Stimulated activated CD4-positive, alpha-beta T cell treated with anti-CD3 and anti-CD28 coated beads, Interleukin-4, amount 100 ng/mL, for 1 hour (primary cell): ENCODE results near the gene SRD5A3.

Experiments used
- DNase-seq: peaks from one replicate; pipeline ENCODE4 v3.0.0-alpha.2; 2020

The SRD5A3 gene

DNA sequence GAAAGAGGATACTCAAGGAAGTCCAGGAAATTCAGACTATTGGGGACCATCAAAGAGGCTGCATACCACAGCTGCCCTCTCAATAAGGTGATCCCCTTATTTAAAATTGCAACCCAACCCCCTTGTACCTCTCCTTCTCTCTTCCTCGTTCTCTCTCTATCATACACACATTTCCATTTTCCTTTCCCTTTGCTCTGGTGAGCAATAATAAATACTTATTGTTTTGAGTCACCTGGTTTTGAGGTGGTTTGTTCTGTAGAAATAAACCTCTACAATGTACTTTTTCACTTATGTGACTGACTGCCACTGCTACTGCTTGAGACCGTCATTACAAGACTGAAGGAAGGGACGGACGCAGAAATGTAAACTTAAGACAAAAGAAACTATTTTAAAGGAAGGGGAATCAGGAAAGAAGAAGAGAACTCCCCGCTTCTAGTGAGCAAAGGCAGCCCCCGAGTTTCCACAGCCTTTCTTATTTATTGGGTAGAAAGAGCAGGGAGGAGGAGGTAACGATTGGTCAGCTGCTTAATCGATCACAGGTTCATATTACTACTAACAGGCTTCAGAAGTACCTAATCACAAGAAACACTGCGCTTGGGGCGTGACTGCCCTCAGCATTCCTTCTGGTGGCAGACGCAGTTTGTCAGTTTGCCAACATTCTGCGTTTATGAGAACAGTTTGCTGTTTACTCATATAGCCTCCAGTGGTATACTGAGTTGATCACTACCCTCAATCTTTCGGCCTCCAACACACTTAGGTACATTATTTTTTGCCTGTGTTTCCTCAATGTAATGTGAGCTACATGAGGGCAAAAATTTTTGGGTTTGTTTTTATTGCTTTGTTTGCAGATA, 32.8 kb downstream of the SRD5A3 start:
- no peak for DNase-seq

- DNase-seq, result no peak
These were observed 34.5 kb downstream of the SRD5A3 start for GRCh38 chr4:55380576-55380975.

DNA sequence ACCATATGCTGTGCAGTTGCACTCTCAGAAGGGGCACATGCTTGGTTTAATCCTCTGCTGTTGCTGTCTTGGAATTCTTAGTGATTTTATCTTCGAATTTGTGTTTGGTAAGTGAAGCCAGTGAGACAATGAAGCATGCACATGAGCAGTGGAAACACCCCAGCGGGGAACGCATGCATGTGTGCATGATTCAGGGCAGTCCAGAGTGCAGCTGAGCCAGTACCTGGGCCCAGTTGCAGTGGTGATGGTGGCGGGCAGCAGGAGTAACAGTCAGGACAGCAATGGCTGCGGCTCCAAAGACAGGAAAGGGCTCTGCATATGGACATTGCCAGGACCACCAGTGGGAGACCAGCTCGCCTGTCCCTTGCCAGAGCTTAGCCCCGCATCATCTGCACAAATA, 35.5 kb downstream of the SRD5A3 start:
- DNase-seq, result no peak

DNA sequence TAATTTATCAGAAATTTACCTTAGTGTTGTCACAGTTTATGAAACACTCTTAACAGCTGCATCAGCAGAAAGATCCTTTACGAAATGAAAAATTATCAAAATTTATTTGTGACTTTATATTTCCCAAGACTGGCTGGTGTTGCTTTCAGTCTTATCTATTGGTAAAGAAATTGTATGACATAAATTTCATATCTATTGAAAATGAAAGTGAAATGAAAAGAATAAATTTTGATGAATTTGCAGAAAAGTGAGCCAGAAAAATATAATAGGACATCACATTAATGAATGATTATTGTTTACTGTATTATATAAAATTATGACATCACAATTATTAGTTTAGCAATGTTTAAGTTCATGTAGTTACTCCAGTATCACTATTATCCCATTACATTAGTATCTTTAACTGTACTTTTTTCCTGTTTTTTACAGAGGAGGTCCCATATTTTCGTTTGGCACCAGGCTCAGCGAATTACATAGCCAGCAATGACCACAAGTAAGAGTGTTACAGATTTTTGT, 36.5 kb downstream of the SRD5A3 start:
- no peak for DNase-seq

- no peak for DNase-seq
These were observed 39.2 kb downstream of the SRD5A3 start for GRCh38 chr4:55385201-55385649.

- DNase-seq, result no peak
These were observed 40.0 kb downstream of the SRD5A3 start for GRCh38 chr4:55386073-55386472.

DNA sequence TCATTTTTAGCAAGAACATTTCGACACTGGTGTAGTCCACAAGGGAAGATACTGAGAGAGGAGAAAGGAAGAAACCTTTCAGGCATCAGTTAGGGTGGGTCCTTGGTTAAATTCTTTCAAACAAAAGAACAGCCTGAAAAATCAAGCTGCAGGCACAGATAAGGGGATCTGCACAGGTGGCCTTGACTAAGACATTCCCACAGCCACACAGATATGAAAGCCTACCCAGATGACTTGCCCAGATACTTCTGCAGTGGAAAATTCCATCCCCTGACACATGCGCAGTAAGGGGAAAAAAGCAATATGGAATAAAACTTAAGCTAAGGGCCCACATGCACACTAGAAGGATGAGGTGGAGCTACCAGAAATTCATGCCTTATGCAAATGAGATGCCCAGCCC, 40.8 kb downstream of the SRD5A3 start:
- DNase-seq, result no peak

DNA sequence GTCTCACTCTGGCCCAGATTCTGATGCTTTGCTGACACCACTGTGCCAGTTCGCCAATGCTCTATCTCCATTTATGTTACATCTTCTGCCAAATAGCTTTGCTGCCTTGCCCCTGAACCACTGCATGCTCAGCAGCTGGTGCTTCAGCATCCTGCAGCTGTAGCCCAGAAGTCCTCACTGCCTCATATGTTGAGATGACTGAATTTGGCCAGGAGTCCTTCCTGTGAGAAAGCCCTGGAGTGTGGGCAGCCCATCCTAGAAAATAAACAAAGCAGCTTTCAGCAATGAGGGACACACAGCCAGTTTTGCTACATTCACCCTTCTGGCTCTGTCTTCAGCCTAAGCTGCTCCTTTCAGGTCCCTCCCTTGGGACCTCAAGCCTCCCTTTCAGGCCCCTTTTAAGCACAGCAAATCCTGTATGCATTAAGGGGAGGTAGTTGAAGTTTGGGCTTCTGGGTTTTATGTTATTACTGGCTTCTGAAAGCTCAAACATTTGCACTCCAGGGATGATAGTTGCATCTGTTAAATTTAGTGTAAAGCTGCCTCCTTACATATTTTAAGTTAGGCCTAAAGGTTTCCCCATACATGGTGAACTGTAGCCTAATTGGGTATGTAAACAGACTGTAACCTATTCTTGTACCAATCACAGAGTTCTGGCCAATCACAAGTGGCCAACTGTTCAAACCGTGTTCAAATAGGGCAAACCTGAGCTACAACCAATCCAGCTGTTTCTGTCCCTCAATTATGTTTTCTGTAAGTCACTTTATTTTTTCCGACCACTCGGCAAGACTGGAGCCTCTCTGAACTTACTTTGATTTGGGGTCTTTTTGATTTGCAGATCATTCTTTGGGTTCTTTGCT, 47.6 kb downstream of the SRD5A3 start:
- no peak for DNase-seq

DNA sequence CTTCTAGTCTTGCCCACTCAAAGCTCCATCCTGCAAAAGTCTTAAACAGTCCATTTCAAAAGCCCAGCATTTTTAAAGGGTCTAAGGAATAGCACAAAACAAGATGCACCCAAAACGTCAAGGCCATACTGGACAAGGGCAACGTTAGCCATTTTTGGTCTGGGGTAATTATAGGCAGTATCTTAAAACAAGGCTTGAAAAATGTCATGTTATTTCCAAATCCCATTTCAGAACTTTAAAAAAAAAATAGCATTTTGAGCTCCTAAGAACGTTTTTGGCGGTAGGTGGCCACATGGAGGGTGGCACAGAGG, 49.1 kb downstream of the SRD5A3 start:
- no peak for DNase-seq

- DNase-seq, result peak; percentile 90
These were observed 49.7 kb downstream of the SRD5A3 start, which contains the start of gene TMEM165 for GRCh38 chr4:55395529-55396307. Gene TMEM165 (plus strand): TSS chr4:55395957. CDS start chr4:55396190, 233 bp downstream.

GRCh38 chr4:55396308-55397125, 50.5 kb downstream of the SRD5A3 start:
- peak; percentile 25 for DNase-seq

DNA sequence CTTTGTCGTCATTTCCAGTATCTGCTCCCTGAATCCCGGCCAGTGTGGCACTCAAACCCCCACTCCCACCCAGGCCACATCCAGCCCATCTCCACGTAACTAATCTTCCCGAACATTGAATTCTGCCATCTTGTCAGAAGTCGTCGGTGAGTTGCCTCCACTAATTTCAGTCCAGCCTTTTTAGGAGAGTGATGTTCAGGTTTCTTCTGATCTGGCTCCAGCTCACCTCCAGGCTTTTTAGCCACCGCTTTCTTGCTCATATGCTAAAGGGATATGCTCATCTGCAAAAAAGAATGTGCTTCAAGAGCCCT, 51.0 kb downstream of the SRD5A3 start:
- no peak for DNase-seq

DNA sequence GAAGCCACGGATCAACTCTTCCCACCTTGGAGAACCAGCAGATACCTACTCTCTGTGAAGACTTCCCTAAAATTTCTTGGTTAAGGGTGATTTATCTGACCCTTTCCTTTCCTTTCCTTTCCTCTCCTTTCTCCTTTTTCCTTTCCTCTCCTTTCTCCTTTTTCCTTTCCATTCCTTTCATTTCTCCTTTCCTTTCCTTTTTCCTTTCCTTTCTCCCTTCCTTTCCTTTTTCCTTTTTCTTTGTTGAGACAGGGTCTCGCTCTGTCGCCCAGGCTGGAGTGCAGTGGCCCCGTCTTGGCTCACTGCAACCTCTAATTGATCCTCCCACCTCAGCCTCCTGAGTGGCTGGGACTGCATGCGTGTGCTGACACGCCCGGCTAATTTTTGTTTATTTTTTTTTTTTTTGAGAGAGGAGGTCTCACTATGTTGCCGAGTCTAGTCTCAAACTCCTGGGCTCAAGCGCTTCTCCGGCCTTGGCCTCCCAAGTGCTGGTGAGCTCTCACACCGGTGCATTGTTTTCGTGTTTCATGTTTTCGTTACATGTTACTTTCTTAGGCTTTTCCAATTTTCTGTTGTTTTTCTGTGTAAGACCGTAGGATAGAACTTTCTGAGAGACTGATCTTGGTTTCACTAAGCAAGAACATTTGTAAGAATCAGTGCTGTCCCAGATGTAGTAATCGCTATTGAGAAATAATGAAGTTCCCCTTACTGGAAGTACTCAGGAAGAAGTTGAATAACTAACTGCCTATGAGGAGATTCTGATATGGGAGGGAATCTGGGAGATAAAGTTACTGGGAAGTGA, 51.7 kb downstream of the SRD5A3 start:
- no peak for DNase-seq

- DNase-seq, result no peak
These were observed 52.4 kb downstream of the SRD5A3 start for GRCh38 chr4:55398461-55398860.

DNA sequence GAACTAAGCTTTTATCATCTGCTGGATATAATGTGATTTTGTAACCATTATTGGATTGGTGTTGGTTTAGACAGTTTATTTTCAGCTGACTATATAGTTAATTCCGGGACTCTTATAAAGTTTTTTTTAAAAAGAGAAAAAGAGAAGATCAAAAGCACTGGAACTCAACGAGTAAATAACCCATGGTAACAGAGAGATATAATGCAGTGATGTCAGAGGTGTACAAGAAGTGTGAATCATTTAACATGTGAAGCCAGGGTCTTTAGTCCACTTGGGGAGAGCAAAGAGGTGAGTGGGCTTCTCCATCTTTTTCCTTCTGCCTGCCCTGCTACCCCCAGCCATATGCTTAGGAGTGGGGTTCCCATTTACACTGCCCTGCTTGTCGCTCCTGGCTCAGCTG, 52.9 kb downstream of the SRD5A3 start:
- DNase-seq, result no peak

DNA sequence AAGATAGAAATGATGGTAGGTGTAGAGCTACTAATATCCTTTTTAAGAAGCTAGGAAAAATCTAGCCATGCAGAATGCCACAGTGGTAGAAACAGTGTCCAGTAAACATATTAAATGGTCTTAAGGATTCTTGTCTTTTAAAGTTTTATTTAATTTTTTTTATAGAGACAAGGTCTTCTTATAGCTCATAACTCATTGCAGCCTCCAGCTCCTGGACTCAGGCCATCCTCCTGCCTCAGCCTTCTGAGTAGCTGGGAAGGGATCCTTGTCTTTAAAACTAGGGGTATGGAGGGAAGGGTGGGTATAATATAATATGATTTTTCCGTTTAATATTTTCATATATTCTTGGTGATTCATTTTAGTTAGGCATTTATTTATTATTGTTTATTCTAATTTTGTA, 53.5 kb downstream of the SRD5A3 start:
- DNase-seq, result no peak

GRCh38 chr4:55405073-55405472, 59.0 kb downstream of the SRD5A3 start:
- no peak for DNase-seq

- no peak for DNase-seq
These were observed 60.5 kb downstream of the SRD5A3 start for GRCh38 chr4:55406545-55406944.

- DNase-seq, result no peak
These were observed 61.1 kb downstream of the SRD5A3 start for GRCh38 chr4:55407119-55407518.

GRCh38 chr4:55407764-55408163, 61.7 kb downstream of the SRD5A3 start:
- DNase-seq, result no peak

DNA sequence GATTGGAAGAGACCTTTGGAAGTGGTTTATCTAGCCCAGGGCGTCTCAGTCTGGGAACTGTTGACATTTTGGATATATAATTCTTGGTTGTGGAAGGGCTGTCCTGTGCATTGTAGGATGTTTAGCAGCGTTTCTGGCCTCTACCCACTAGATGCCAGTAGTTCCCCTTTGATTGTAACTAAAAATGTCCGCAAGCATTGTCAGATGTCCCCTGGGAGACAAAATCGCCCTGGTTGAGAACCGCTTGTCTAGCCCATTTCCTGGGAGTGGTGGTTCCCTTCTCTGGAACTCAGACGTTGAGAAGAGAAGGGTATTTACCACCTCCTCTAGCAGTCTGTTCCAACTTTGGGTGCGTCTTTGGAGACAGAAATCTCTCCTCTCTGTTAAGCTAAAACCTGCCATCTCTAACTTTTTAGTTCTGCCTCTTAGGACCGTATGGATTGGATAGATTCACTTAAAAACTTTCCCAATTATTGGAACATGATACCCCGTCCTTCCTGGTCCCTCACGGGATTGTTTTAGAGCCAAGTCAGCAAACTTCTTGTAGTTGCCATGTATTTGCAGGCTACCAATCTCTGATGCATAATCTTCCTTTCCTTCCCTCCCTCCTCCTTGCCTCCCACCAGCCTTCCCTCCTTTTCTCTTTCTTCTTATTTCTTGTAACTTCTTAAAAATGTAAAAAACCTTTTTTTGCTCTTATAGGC, 63.6 kb downstream of the SRD5A3 start:
- DNase-seq, result no peak
